DOHH2 (cell line): ENCODE results near the gene CATSPER3.

Source experiments
- H3F3A ChIP-seq: fragments of 200-600 bp; sonication (generic), shearing (Covaris generic); 2 replicates; pipeline ENCODE4 v1.6.0; 2016; ENCODE audit warnings: antibody characterized with exemption, mild to moderate bottlenecking; ENCODE audit not compliant: control insufficient read depth, insufficient read depth
- H3K27ac ChIP-seq: fragments of 200-600 bp; sonication (generic); 2 replicates; pipeline ENCODE4 v1.5.1; 2014; ENCODE audit warnings: low read depth, mild to moderate bottlenecking, low read length, moderate library complexity
- H3K27me3 ChIP-seq: fragments of 200-600 bp; sonication (generic); 2 replicates; pipeline ENCODE4 v1.6.1; 2014; ENCODE audit warnings: mild to moderate bottlenecking, low read length, mixed read lengths; ENCODE audit not compliant: control insufficient read depth
- H3K36me3 ChIP-seq: fragments of 200-600 bp; sonication (generic); 2 replicates; pipeline ENCODE4 v1.6.1; 2014; ENCODE audit warnings: mild to moderate bottlenecking, low read length, moderate library complexity, mixed read lengths; ENCODE audit not compliant: control insufficient read depth
- H3K4me1 ChIP-seq: fragments of 200-600 bp; sonication (generic); 2 replicates; pipeline ENCODE4 v1.6.1; 2014; ENCODE audit warnings: mild to moderate bottlenecking, low read length, mixed read lengths; ENCODE audit not compliant: control insufficient read depth
- H3K4me2 ChIP-seq: fragments of 200-600 bp; sonication (generic); 2 replicates; pipeline ENCODE4 v1.6.0; 2014; ENCODE audit warnings: mild to moderate bottlenecking, low read length, moderate library complexity
- H3K4me3 ChIP-seq: fragments of 200-600 bp; sonication (generic); 2 replicates; pipeline ENCODE4 v1.5.1; 2014; ENCODE audit warnings: mild to moderate bottlenecking, low read length, mixed read lengths
- H3K79me2 ChIP-seq: fragments of 200-600 bp; sonication (generic); 2 replicates; pipeline ENCODE4 v1.6.1; 2014; ENCODE audit warnings: mild to moderate bottlenecking, low read length, mixed read lengths; ENCODE audit not compliant: control insufficient read depth
- H3K9me2 ChIP-seq: fragments of 200-600 bp; sonication (generic); replicated peaks from 2 replicates; pipeline ENCODE4 v1.6.1; 2014; ENCODE audit warnings: mild to moderate bottlenecking, low read length, mixed read lengths; ENCODE audit not compliant: control insufficient read depth
- H3K9me3 ChIP-seq: fragments of 200-600 bp; sonication (generic); 2 replicates; pipeline ENCODE4 v1.6.1; 2014; ENCODE audit warnings: antibody characterized with exemption, low read length, mixed read lengths; ENCODE audit not compliant: control insufficient read depth, insufficient read depth
- H4K20me1 ChIP-seq: fragments of 200-600 bp; sonication (generic); 2 replicates; pipeline ENCODE4 v1.6.0; 2014; ENCODE audit warnings: low read depth, mild to moderate bottlenecking, antibody characterized with exemption, low read length, moderate library complexity; ENCODE audit not compliant: control insufficient read depth, insufficient read depth
- CTCF ChIP-seq: fragments of 200-600 bp; sonication (generic); IDR thresholded peaks from one replicate; pipeline ENCODE4 v1.5.1; 2014; ENCODE audit warnings: antibody characterized with exemption, mild to moderate bottlenecking, low read depth, low read length; ENCODE audit not compliant: poor library complexity, severe bottlenecking
- EZH2phosphoT487 ChIP-seq: fragments of 200-600 bp; sonication (generic); IDR thresholded peaks from 2 replicates; pipeline ENCODE4 v1.6.1; 2017; ENCODE audit warnings: borderline replicate concordance, mild to moderate bottlenecking, antibody characterized with exemption, low read length, moderate library complexity, mixed read lengths

CATSPER3 gene

GRCh38 chr5:135053989-135054388 lies 86.3 kb downstream of the CATSPER3 start:
- no peaks in the 10 kb centered on the region for H3K27me3 ChIP-seq
- no peak for TF ChIP-seq EZH2phosphoT487
- no peak for TF ChIP-seq CTCF
- H3K9me3 ChIP-seq, result no peaks in the 10 kb centered on the region
- H3K4me3 ChIP-seq, result peak overlapping the region; percentile 70
- peaks cover 2% of the 10 kb centered on the region; the same call in 1 of the 2 replicates for H3K36me3 ChIP-seq
- no peaks in the 10 kb centered on the region for H4K20me1 ChIP-seq
- peaks cover 11% of the 10 kb centered on the region for H3K79me2 ChIP-seq
- peak overlapping the region; percentile 87 for H3K4me2 ChIP-seq
- peaks cover 8% of the 10 kb centered on the region for H3F3A ChIP-seq
- H3K9me2 ChIP-seq, result no peaks in the 10 kb centered on the region
- H3K27ac ChIP-seq, result peak overlapping the region; percentile 92
- peaks cover 74% of the 10 kb centered on the region for H3K4me1 ChIP-seq

- H3K27ac ChIP-seq, result peak overlapping the region; percentile 92
- H3K4me2 ChIP-seq, result peak overlapping the region; percentile 87
- H3K4me3 ChIP-seq, result peak overlapping the region; percentile 70
- H4K20me1 ChIP-seq, result no peaks in the 10 kb centered on the region
- H3K9me3 ChIP-seq, result no peaks in the 10 kb centered on the region
- H3K27me3 ChIP-seq, result no peaks in the 10 kb centered on the region
- peaks cover 11% of the 10 kb centered on the region for H3K79me2 ChIP-seq
- peaks cover 69% of the 10 kb centered on the region for H3K4me1 ChIP-seq
- H3K36me3 ChIP-seq, result peaks cover 2% of the 10 kb centered on the region; the same call in 1 of the 2 replicates
- TF ChIP-seq CTCF, result no peak
- no peak for TF ChIP-seq EZH2phosphoT487
- H3F3A ChIP-seq, result peaks cover 8% of the 10 kb centered on the region
- H3K9me2 ChIP-seq, result no peaks in the 10 kb centered on the region
These were observed 86.8 kb downstream of the CATSPER3 start for GRCh38 chr5:135054546-135054945.

GRCh38 chr5:135055396-135055795 lies 87.7 kb downstream of the CATSPER3 start:
- peaks cover 8% of the 10 kb centered on the region for H3F3A ChIP-seq
- peaks cover 11% of the 10 kb centered on the region for H3K79me2 ChIP-seq
- H3K4me2 ChIP-seq, result peak overlapping the region; percentile 87
- no peaks in the 10 kb centered on the region for H3K9me3 ChIP-seq
- TF ChIP-seq EZH2phosphoT487 (no peak), CTCF (no peak)
- H3K36me3 ChIP-seq, result peaks cover 2% of the 10 kb centered on the region; the same call in 1 of the 2 replicates
- H3K4me1 ChIP-seq, result peaks cover 60% of the 10 kb centered on the region
- H3K4me3 ChIP-seq, result peak overlapping the region; percentile 70
- no peaks in the 10 kb centered on the region for H4K20me1 ChIP-seq
- H3K9me2 ChIP-seq, result no peaks in the 10 kb centered on the region
- H3K27me3 ChIP-seq, result no peaks in the 10 kb centered on the region
- H3K27ac ChIP-seq, result peak overlapping the region; percentile 92
